A549 treated with DMSO at 1 μM for 4 hours (cell line): ENCODE data around the gene AADACL2. TPM values are rescaled to one million over a fixed set of nuclear protein-coding genes. Genes with fewer than 3 reads are reported as not detected.

Experiments used
- total RNA-seq: library from RNA; stranded (reverse); fragments of 200-300 nt; extraction: Qiagen RNA extraction; gene quantifications from 5 replicates; pipeline ENCODE4 v1.2.3, GENCODE V29; 2022; ENCODE audit warnings: low read depth

Gene AADACL2, protein sequence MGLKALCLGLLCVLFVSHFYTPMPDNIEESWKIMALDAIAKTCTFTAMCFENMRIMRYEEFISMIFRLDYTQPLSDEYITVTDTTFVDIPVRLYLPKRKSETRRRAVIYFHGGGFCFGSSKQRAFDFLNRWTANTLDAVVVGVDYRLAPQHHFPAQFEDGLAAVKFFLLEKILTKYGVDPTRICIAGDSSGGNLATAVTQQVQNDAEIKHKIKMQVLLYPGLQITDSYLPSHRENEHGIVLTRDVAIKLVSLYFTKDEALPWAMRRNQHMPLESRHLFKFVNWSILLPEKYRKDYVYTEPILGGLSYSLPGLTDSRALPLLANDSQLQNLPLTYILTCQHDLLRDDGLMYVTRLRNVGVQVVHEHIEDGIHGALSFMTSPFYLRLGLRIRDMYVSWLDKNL
- total RNA-seq, result not detected in 5 replicates

DNA sequence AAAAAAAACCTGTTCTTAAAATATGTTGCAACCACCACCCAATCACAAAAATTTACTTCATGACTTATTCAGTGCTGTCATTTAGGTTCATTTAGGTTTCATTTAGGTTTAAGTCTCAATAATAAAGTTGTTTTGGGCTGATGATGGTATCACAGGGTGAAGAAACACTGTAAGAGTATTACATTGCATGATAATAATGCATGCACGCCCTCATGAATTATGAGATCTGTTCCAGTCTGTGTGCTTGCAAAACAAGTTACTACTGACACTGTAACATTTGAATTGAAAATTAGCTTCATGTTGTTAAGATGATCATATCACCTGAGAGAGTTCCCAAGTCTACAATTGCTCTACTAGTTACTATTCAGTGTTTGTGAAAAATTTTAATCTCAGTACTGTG lies at the start of gene AADACL2:
AADACL2 (plus strand) TSS at position 315 of the 400 bp plus-strand sequence. CDS start 109 bp downstream, outside the sequence.

Other genes with a start within 250 kb of the AADACL2 start
- 18.4 to 23.3 TPM (median 21.6 TPM) in 5 replicates for gene AADAC, start 80.2 kb downstream of the AADACL2 start, total RNA-seq
- gene SUCNR1, start 139.7 kb downstream of the AADACL2 start, total RNA-seq, result 0.13 to 0.22 TPM (median 0.16 TPM) in 5 replicates